MM.1S (cell line): ENCODE measurements around the gene SLC35B4.

ENCODE experiments used
- CTCF ChIP-seq: fragments of 300-600 bp; sonication (generic); IDR thresholded peaks from 2 replicates; pipeline ENCODE4 v1.5.1; 2016; ENCODE audit warnings: antibody characterized with exemption, low read length, mixed read lengths
- EZH2phosphoT487 ChIP-seq: fragments of 300-600 bp; sonication (generic); IDR thresholded peaks from 2 replicates; pipeline ENCODE4 v1.6.1; 2018; ENCODE audit warnings: antibody characterized with exemption, low read length

- TF ChIP-seq CTCF: no peak
- no peak for TF ChIP-seq EZH2phosphoT487
Observed at GRCh38 chr7:134279336-134279735, 37.4 kb downstream of the SLC35B4 start.
